Measurements from ENCODE around the gene ASB1. TPM values are rescaled to one million over a fixed set of nuclear protein-coding genes. Genes with fewer than 3 reads are reported as not detected.
A peak's percentile ranks its signal among the peaks of the same experiment; 100 is the strongest.

Gene ASB1
- total RNA-seq, 1 experiment from 2014 or later = 46.0 TPM

- H3K27ac ChIP-seq (ENCODE audit: insufficient read length, low read depth, low read length) = no peak overlapping the region
- no peak overlapping the region for H3K9ac ChIP-seq (ENCODE audit: extremely low read depth, insufficient read length, low read length)
- H3K23me2 ChIP-seq (ENCODE audit: insufficient read length, low read depth, low read length, poor library complexity, severe bottlenecking) = no peaks in the 10 kb centered on the region
- no peak overlapping the region for H2BK12ac ChIP-seq (ENCODE audit: insufficient read length, low read depth, low read length)
- H3K14ac ChIP-seq (ENCODE audit: insufficient read depth, low read length) = no peak overlapping the region
- H2AFZ ChIP-seq (ENCODE audit: low read length) = no peak overlapping the region
- no peak overlapping the region for H4K91ac ChIP-seq (ENCODE audit: insufficient read length, low read depth, low read length)
- peaks cover 6 to 16% (median 8%) of the 10 kb centered on the region in 3 experiments for H3K36me3 Mint-ChIP-seq (ENCODE audit: insufficient read depth in 1 of 3, low read depth in 3 of 3)
- no peaks in the 10 kb centered on the region for H3K27me3 ChIP-seq (ENCODE audit: insufficient read depth, low read length)
- H3K4me1 ChIP-seq (ENCODE audit: insufficient read depth, low read length) = no peaks in the 10 kb centered on the region; the same call in 1 of the 2 replicates
- no peaks in the 10 kb centered on the region for H3K9me3 ChIP-seq (ENCODE audit: control insufficient read depth, low read depth, low read length)
- no peak for DNase-seq
- peaks cover 25 to 28% of the 10 kb centered on the region in 2 experiments for H3K4me1 Mint-ChIP-seq
- TF ChIP-seq CTCF (conservative IDR thresholded peaks at IDR 0.05) = no peak
- no peak overlapping the region for H2AK5ac ChIP-seq (ENCODE audit: insufficient read length, low read length)
- no peak overlapping the region for H3K56ac ChIP-seq (ENCODE audit: insufficient read length, low read depth, low read length)
- H3K9me3 Mint-ChIP-seq = peaks cover 12 to 14% of the 10 kb centered on the region in 2 experiments
- no peaks in the 10 kb centered on the region for H3K79me1 ChIP-seq (ENCODE audit: insufficient read depth, low read depth, low read length, poor library complexity, severe bottlenecking)
- no peak overlapping the region for H3K4ac ChIP-seq (ENCODE audit: low read depth, low read length)
- no peaks in the 10 kb centered on the region for H4K20me1 ChIP-seq (ENCODE audit: control insufficient read depth, insufficient read depth, insufficient read length)
- WGBS (ENCODE audit: extremely low coverage, insufficient read length, low lambda C conversion rate) = no CpG with 5 or more reads among the region's 8 CpGs
- no peak overlapping the region for H3K4me2 ChIP-seq (ENCODE audit: insufficient read depth, insufficient read length, low read length)
- peak overlapping the region in 1 of 2 experiments; percentile 33; a peak in 1 of 5 replicates for H3K4me3 Mint-ChIP-seq
- no peak overlapping the region for H2BK120ac ChIP-seq (ENCODE audit: low read depth, low read length, poor library complexity, severe bottlenecking)
- H2BK20ac ChIP-seq (ENCODE audit: low read depth, low read length, poor library complexity, severe bottlenecking) = no peak overlapping the region
- no peaks in the 10 kb centered on the region for H3K79me2 ChIP-seq (ENCODE audit: insufficient read depth, low read length)
- H3T11ph ChIP-seq (ENCODE audit: low read length) = no peak overlapping the region
- no peak overlapping the region for H2BK15ac ChIP-seq (ENCODE audit: low read depth, low read length)
- H3K27ac Mint-ChIP-seq = peak overlapping the region; percentile 2 to 51 (median 17); a peak in 4 of 7 replicates
- H3K27me3 Mint-ChIP-seq (ENCODE audit: low read depth) = no peaks in the 10 kb centered on the region; the same call in none of the 2 replicates
- no peak overlapping the region for H4K8ac ChIP-seq (replicated peaks; ENCODE audit: insufficient read length, low read depth, low read length)
- H2BK5ac ChIP-seq (ENCODE audit: insufficient read length, low read length) = no peak overlapping the region
- no peak overlapping the region for H3K18ac ChIP-seq (ENCODE audit: insufficient read length, low read depth, low read length)
- no peak overlapping the region for H3K23ac ChIP-seq (ENCODE audit: insufficient read length, low read depth, low read length)
- no peak overlapping the region for H4K5ac ChIP-seq (ENCODE audit: insufficient read length, low read depth, low read length)
Observed at GRCh38 chr2:238420442-238420841, 6.3 kb upstream of the ASB1 start.
